HepG2 (cell line): Measurements from ENCODE around the gene TRAPPC4. TPM values are rescaled to one million over a fixed set of nuclear protein-coding genes. Genes with fewer than 3 reads are reported as not detected.

Experiments used
- ATAC-seq: fragments of 200-7000 bp; cut with Tn5 transposase; 3 replicates; pipeline ENCODE4 v1.9.1; 2020; ENCODE audit warnings: mild to moderate bottlenecking, moderate library complexity
- BruUV-seq: library from RNA; stranded (reverse); fragments of 400-500 nt; replicated peaks from 2 replicates; lab custom pipeline; 2021; lab: Mats Ljungman, UMichigan
- CTCF ChIA-PET: fragments of 300-600 bp; formaldehyde crosslinking; extraction: SDS; loops from one replicate; lab custom pipeline; 2021; ENCODE audit warnings: low total read pairs, inconsistent platforms, low intra/inter-chr PET ratio; lab: Yijun Ruan, JAX
- POLR2A ChIA-PET: fragments of 350-600 bp; sonication (Branson Sonifier 250); formaldehyde crosslinking; loops from one replicate; lab custom pipeline; 2020; ENCODE audit warnings: antibody characterized with exemption, inconsistent platforms; lab: Yijun Ruan, JAX
- DNase-seq: peaks from one replicate; pipeline ENCODE4 v3.0.0-alpha.2; 2015; ENCODE audit warnings: low spot score
- FAIRE-seq: peaks from 3 replicates; lab custom pipeline; 2011; peaks lifted over from hg19 to GRCh38; lab: Jason Lieb, UNC
- H2AFZ ChIP-seq: one replicate; pipeline ENCODE4 v1.6.1; 2011; ENCODE audit warnings: low read length, inconsistent platforms
- H3K27ac ChIP-seq: fragments of 300-600 bp; 3 replicates; pipeline ENCODE4 v1.8.0; 2011; ENCODE audit warnings: mixed run types, mild to moderate bottlenecking, mixed read lengths, low read length, inconsistent platforms; ENCODE audit not compliant: insufficient read depth; ENCODE audit errors: extremely low read length
- H3K27me3 ChIP-seq, 2 experiments: fragments of 200-600 bp in 1 of 2; 2 replicates in 1 of 2; 3 replicates in 1 of 2; pipeline versions ENCODE4 v1.6.0 to v1.8.0; 2011; ENCODE audit warnings: low read length in 2 of 2, mild to moderate bottlenecking in 2 of 2, moderate library complexity in 2 of 2, inconsistent platforms in 1 of 2; ENCODE audit not compliant: insufficient read depth in 2 of 2, control insufficient read depth in 1 of 2
- H3K36me3 ChIP-seq, 2 experiments: fragments of 200-600 bp in 1 of 2; replicated peaks in 1 of 2; 2 replicates in 1 of 2; 3 replicates in 1 of 2; pipeline versions ENCODE4 v1.5.1 to v1.8.0; 2011; ENCODE audit warnings: low read length in 2 of 2, inconsistent platforms in 1 of 2; ENCODE audit not compliant: insufficient read depth in 2 of 2, control insufficient read depth in 1 of 2
- H3K4me1 ChIP-seq: 2 replicates; pipeline ENCODE4 v1.5.1; 2012; ENCODE audit warnings: low read length, inconsistent platforms; ENCODE audit not compliant: insufficient read depth
- H3K4me2 ChIP-seq: 2 replicates; pipeline ENCODE4 v1.6.0; 2011; ENCODE audit warnings: low read depth, low read length, inconsistent platforms
- H3K4me3 ChIP-seq, 3 experiments: fragments of 200-600 bp in 1 of 3; sonication (generic), shearing (Covaris generic) in 1 of 3; replicated peaks in 1 of 3; 2 replicates each; pipeline ENCODE4 v1.5.1; 2011 to 2016; ENCODE audit warnings: low read length in 3 of 3, inconsistent platforms in 2 of 3, low read depth in 2 of 3, mild to moderate bottlenecking in 2 of 3, control low read depth in 1 of 3, mixed read lengths in 1 of 3; ENCODE audit not compliant: insufficient read depth in 1 of 3
- H3K79me2 ChIP-seq: one replicate; pipeline ENCODE4 v1.6.1; 2011; ENCODE audit warnings: low read length, inconsistent platforms; ENCODE audit not compliant: insufficient read depth
- H3K9ac ChIP-seq: 2 replicates; pipeline ENCODE4 v1.6.0; 2011; ENCODE audit warnings: mild to moderate bottlenecking, low read depth, low read length, inconsistent platforms; ENCODE audit not compliant: insufficient read depth
- H3K9me3 ChIP-seq: 2 replicates; pipeline ENCODE4 v1.5.1; 2012; ENCODE audit warnings: mild to moderate bottlenecking, low read length
- H4K20me1 ChIP-seq: 2 replicates; pipeline ENCODE4 v1.6.0; 2011; ENCODE audit warnings: inconsistent platforms, mild to moderate bottlenecking, low read length, moderate library complexity; ENCODE audit not compliant: insufficient read depth
- ATF7 ChIP-seq, 2 experiments: fragments of 450-650 bp in 1 of 2; sonication (generic) in 1 of 2; formaldehyde crosslinking in 1 of 2; IDR thresholded peaks; 2 replicates each; pipeline versions ENCODE4 v1.4.0 to v1.6.1; 2016 to 2020; ENCODE audit warnings: antibody characterized with exemption in 1 of 2, mild to moderate bottlenecking in 1 of 2, missing genetic modification reagents in 1 of 2
- CENPX ChIP-seq: sonication (generic); formaldehyde crosslinking; IDR thresholded peaks from 2 replicates; pipeline ENCODE4 v1.9.0; 2021; ENCODE audit warnings: mild to moderate bottlenecking, missing genetic modification reagents, moderate library complexity
- RBFOX2 ChIP-seq: fragments of 200-400 bp; formaldehyde crosslinking; IDR thresholded peaks from 2 replicates; pipeline ENCODE4 v1.6.1; 2017; ENCODE audit warnings: low read depth, mild to moderate bottlenecking, low read length
- ZNF451 ChIP-seq: sonication (generic); formaldehyde crosslinking; IDR thresholded peaks from 2 replicates; pipeline ENCODE4 v1.5.0; 2020; ENCODE audit warnings: mild to moderate bottlenecking, missing genetic modification reagents
- ZNF710 ChIP-seq: sonication (generic); formaldehyde crosslinking; IDR thresholded peaks from 2 replicates; pipeline ENCODE4 v1.5.0; 2020; ENCODE audit warnings: mild to moderate bottlenecking, missing genetic modification reagents, borderline replicate concordance
- WGBS: methylation state at CpG from one replicate; pipeline ENCODE4 v1.1.6; 2017; ENCODE audit warnings: low lambda C conversion rate; 5-methylcytosine and 5-hydroxymethylcytosine counted together
- in situ Hi-C: cut with HindIII; loops from 2 replicates; pipeline ENCODE4 v1.10.0; 2017; ENCODE audit warnings: low pct_unique_long_range_greater_than_20kb; ENCODE audit not compliant: extremely low pct_ligation_motif_present
- intact Hi-C: fragments of 100-400 bp; cut with micrococcal nuclease; formaldehyde crosslinking; loops from one replicate; pipeline ENCODE4 v1.10.0; 2022; ENCODE audit not compliant: unreplicated experiment
- polyA plus RNA-seq, 8 experiments: library from polyadenylated mRNA; depleted of rRNA in 3 of 8; stranded (reverse) in 7 of 8; unstranded in 1 of 8; fragments of >200 nt; fragmentation: Illumina TruSeq in 4 of 8; extraction: Trizol in 4 of 8; gene quantifications; 2 replicates each; pipeline versions ENCODE4 v1.2.1 to v1.2.3, GENCODE V29; 2011 to 2016; ENCODE audit warnings: low read depth in 4 of 8, missing spikeins in 1 of 8, mixed read lengths in 1 of 8; ENCODE audit not compliant: insufficient read depth in 1 of 8
- total RNA-seq, 5 experiments: library from RNA; depleted of rRNA; stranded (reverse); fragments of >200 nt; fragmentation: Illumina TruSeq; extraction: Trizol; gene quantifications; 2 replicates each; pipeline ENCODE4 v1.2.3, GENCODE V29; 2016; ENCODE audit warnings: low read depth in 1 of 5
- TF ChIP-seq, protein P1 (sequence below): sonication (generic); formaldehyde crosslinking; conservative IDR thresholded peaks from 2 replicates; pipeline ENCODE4 v1.4.0; 2020; ENCODE audit warnings: mild to moderate bottlenecking, missing genetic modification reagents, moderate library complexity

Gene TRAPPC4
- total and polyA plus RNA-seq, 2 of the 13 experiments (the other 11 are each of a cell fraction or from before 2014, with no cell fraction given): 97.4 to 140 TPM

DNA sequence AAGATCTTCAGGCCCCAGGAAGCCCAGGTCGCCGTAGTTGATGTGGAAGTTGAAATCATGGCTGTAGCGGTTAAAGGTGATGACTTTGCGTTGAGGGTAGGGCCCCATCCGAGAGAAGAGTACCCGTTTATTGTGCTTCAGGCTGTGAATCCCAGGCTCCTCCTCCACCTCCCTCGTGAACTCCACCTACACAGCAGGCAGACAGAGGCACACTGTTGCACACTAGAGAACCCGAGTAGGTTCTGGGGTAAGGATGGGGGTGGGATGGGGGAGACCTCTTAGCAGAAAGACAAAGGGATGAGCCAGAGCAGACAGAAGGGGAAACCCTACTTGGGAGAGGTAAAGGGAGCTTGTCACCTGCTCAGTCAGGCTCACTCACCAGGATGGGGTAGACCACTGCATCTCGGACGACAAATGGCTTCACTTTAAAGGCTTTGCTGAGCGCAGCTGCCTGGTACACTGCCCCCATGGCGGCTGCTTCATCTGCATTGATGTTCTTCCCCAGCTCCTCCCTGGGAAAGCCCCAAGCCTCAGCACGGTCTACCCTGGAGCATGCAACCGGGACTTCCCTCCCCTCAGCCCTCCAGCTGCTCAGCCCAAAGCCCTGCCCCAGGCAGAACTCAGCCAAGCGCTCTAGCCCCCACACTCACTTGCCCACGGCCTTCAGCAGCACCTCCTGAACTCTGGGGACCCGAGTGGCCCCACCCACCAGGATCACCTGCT lies 33.0 kb downstream of the TRAPPC4 start:
- DNase-seq: no peak
- no peak for TF ChIP-seq ZNF710 (CRISPR knock-in tag)
- TF ChIP-seq RBFOX2: 0 out of 2 replicates have a peak, but pooled peaks have one; percentile 13
- FAIRE-seq: no peak
- Histone ChIP-seq H3K79me2 (peaks cover 25% of the 10 kb centered on the region), H3K27ac (no peak overlapping the region), H3K4me1 (peaks cover 18% of the 10 kb centered on the region), H2AFZ (no peak overlapping the region), H3K27me3 (no peaks in the 10 kb centered on the region), H3K9me3 (no peaks in the 10 kb centered on the region), H3K4me3 (no peak overlapping the region), H3K9ac (no peak overlapping the region), H3K4me2 (no peak overlapping the region), H3K36me3 (peaks cover 54 to 80% of the 10 kb centered on the region in 2 experiments), H4K20me1 (peaks cover 3% of the 10 kb centered on the region; the same call in 1 of the 2 replicates)
- in situ Hi-C loops: no loop called here
- TSS peak; percentile 9 for BruUV-seq
- POLR2A ChIA-PET: no interaction called here
- no peak for ATAC-seq
- WGBS: 94% methylated on average over 13 of the region's 17 CpGs
- CTCF ChIA-PET: no interaction called here
- intact Hi-C loops: no loop called here

DNA sequence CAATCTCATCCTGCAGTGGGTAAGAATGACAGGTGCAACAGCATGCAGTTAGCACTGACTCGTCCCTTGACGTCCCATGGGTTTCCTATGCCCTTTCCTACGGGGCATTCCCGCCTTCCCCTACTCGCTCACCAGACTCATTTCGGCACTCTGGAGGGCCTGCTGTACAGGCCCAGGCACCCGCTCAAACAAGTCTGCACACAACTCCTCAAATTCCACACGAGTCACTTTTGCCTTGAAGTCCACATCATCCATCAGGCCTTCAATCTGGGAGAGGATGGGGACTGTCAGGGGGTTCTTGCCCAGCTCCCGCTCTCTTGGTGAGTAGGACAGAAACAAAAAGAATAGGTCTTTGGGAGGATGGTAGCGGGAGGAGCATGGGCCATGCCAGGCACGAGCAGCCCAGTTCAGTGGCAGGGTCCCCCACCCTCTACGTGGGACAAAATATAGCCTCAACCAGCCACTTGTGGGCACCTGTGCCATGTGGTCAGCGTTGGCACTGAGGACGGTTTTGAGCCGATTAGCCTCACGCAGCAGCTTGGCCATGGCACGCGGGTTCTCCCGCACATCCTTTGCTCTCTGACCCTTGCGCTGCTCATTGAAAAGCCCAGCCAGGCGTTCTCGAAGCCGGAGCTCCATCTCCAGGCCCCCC lies 33.7 kb downstream of the TRAPPC4 start:
- no peak for FAIRE-seq
- Histone ChIP-seq H3K79me2 (peaks cover 25% of the 10 kb centered on the region), H3K4me3 (no peak overlapping the region), H2AFZ (no peak overlapping the region), H4K20me1 (peaks cover 3% of the 10 kb centered on the region; the same call in 1 of the 2 replicates), H3K27ac (no peak overlapping the region), H3K36me3 (peaks cover 51 to 74% of the 10 kb centered on the region in 2 experiments), H3K4me1 (peaks cover 18% of the 10 kb centered on the region), H3K9ac (no peak overlapping the region), H3K9me3 (no peaks in the 10 kb centered on the region), H3K27me3 (no peaks in the 10 kb centered on the region), H3K4me2 (no peak overlapping the region)
- 96% methylated on average over 23 of the region's 23 CpGs for WGBS
- DNase-seq: no peak
- POLR2A ChIA-PET: interaction anchor here (1.0 kb wide), 1 partner anchor 32 kb away, joined by 3 read pairs; the partner anchor contains the start of gene HMBS
- ATAC-seq: no peak
- in situ Hi-C loops: no loop called here
- BruUV-seq: no TSS peak
- intact Hi-C loops: no loop called here
- CTCF ChIA-PET: no interaction called here
- TF ChIP-seq ATF7 (IDR thresholded peaks at IDR 0.05): no peak
- TF ChIP-seq ATF7 (CRISPR knock-in tag; IDR thresholded peaks at IDR 0.05): no peak
- no peak for TF ChIP-seq ZNF451
- TF ChIP-seq, protein P1, sequence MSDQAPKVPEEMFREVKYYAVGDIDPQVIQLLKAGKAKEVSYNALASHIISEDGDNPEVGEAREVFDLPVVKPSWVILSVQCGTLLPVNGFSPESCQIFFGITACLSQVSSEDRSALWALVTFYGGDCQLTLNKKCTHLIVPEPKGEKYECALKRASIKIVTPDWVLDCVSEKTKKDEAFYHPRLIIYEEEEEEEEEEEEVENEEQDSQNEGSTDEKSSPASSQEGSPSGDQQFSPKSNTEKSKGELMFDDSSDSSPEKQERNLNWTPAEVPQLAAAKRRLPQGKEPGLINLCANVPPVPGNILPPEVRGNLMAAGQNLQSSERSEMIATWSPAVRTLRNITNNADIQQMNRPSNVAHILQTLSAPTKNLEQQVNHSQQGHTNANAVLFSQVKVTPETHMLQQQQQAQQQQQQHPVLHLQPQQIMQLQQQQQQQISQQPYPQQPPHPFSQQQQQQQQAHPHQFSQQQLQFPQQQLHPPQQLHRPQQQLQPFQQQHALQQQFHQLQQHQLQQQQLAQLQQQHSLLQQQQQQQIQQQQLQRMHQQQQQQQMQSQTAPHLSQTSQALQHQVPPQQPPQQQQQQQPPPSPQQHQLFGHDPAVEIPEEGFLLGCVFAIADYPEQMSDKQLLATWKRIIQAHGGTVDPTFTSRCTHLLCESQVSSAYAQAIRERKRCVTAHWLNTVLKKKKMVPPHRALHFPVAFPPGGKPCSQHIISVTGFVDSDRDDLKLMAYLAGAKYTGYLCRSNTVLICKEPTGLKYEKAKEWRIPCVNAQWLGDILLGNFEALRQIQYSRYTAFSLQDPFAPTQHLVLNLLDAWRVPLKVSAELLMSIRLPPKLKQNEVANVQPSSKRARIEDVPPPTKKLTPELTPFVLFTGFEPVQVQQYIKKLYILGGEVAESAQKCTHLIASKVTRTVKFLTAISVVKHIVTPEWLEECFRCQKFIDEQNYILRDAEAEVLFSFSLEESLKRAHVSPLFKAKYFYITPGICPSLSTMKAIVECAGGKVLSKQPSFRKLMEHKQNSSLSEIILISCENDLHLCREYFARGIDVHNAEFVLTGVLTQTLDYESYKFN (CRISPR knock-in tag): no peak
- TF ChIP-seq CENPX (CRISPR knock-in tag): no peak
